ENCODE measurements around the gene BIN1. TPM values are rescaled to one million over a fixed set of nuclear protein-coding genes. Genes with fewer than 3 reads are reported as not detected.

BIN1 gene
- polyA plus RNA-seq, 3 donors, result 127 to 129 (median 128) TPM

DNA sequence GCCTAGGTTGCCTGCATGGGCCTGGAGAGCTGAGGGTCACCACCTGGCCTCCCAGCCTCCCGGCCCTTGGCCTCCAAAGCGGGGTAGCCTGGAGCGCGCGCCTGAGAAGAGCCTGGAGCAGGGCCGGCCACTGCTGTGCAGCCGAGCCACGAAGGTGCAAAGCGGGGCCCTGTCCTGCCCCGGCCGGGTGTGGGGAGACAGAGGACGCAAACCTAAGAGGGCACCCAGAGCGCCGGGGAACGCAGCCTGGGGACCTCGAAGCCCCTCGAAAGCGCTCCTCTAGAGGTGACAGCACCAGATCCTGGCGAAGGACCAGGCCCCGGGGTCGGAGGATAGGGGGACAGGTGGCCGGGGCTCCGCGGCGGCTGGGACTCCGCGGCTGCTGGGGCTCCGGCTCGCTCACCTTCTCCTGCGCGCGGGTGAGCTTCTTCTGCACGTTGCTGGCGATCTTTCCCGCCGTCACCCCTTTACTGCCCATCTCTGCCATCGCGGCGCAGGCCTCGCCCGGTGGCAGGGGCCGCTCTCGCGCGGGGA lies 430 bp downstream of the BIN1 start:
- DNase-seq, result no peak

DNA sequence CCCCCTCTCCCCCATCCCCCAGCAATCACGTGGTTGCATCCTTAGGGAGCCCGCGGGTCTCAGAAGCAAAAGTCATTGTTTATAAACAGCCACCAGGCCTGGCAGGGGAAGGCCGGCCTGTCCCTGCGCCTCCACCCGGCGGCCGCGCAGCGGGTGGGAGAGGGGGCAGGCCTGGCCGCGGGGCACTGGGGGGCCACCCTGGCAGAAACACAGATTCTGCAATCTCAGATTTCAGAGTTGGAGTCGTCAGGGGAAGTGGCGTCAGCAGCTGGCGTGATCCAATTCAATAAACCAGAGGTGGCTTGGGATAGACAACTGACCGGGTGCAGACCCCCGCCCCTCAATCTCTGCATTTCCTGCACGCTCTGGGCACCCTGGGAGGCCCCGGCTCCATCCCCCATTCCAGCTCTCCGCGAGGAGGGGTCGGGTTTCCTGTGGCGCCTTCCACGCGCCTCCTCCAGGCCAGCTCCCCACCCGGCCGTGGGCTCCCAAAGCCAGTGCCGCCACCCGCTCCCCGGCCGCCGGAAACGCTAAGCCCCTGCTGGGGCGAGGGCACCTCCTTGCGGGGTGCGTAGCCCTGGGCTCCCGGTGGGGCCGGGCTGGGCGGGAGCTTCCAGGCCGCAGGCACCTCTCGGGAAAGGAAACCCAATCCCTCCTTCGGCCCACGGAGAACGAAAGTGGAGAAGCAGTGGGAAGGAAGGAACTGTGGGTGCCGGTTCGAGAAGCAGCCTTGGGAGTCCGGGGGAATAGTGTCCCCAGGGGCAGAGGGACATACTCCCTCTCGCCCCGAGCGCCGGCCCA lies 1.1 kb downstream of the BIN1 start:
- peak; percentile 72 for DNase-seq

DNA sequence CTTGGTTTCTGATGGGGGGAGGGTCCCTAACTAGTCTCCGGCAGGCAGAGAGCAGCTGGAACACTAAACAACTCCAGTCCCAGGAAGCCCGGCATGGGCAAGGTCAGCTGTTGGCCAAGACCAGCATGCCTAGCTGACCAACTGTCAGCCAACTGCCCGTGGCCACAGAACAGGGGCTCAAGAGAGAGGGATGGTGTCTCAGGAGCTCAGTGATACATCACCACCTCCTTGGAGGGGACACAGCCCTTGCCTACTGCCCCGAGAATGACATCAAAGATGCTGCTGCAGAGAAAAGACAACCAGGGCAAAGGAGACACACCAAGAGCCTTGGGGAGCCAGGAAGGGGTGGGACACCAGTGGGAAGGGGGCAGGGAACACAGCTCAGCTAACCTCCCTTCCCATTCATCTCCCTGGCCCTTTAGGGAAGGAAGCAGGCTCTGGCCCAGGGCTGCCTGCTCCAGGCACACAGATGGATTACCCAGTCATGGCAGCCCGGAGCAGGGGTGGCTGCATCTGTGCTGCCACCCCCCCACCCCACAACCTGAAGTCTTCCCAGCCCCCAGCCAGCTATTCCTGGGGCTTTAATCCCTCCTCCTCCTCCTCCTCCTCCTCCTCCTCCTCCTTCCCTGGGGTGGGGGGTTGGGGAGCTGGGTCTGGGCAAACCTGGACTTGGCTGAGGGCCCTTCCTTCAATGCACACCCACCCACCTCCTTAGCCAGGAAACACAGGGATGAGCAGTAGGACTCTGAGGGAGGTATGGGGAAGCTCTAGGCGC lies 1.9 kb downstream of the BIN1 start:
- DNase-seq, result no peak

DNA sequence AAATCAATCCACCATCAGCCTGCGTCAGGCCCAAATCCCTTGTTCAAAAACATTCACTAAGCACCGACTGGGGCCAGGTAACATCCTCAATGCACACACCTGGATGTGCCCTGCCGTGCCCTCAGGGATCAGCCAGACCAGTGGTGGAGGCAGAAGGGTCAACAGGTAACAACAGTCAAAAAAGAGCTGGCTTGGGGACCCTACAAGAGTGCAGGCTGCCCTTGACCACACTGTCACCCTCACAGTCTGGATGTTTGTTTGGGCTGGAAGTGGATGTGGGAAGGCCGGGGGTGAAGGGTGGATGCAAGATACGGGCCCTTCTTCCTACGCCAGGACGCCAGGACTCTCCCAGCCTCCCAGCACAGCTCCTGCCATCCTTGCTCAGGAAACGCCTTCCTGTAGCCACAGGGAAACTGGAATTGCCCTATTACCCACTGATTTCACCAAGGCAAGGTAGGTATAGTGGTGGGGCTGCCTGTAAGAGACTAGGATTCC lies 2.7 kb downstream of the BIN1 start:
- no peak for DNase-seq

DNA sequence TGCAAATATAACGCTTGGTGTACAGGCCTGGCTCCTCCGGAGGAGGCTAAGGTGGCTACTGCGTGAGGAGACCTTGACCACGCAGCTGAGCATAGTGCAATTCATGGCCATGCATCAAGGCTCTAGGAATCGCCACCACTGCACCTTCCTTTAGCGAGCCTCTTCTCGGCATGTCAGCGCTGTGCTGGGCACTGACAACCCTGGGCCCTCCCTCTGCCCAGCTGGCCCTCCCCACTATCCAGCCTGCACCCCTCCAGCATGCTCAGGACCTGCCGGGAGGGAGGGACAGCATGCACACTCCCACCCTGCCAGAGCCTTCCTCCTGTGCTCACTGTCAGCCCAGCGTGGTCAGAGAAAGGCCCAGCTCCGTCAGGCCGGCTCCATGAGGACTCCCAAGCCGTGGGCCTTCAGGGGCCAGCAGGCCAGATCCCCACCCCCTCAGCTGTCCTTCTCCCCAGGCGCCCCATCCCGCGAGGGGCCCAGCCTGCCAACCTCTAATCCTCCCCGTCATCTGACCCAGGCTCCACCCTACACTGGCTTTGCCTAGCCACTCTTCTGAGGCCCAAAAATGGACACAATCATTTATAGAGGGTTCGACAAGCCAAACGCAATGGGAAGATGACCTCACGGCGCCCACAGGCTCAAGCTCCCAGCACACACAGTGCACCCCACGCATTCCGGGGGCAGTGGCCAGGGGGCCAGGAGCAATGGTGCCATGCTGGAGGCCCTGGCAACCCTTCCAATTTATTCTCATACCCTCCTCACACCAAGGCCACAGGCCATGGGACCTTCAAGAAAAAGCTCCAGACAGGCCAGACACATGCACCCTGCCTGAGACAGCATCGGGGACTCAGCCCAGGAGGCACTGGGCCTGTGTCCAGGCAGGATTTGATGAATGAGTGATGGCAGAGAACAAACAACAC lies 3.5 kb downstream of the BIN1 start:
- no peak for DNase-seq

DNA sequence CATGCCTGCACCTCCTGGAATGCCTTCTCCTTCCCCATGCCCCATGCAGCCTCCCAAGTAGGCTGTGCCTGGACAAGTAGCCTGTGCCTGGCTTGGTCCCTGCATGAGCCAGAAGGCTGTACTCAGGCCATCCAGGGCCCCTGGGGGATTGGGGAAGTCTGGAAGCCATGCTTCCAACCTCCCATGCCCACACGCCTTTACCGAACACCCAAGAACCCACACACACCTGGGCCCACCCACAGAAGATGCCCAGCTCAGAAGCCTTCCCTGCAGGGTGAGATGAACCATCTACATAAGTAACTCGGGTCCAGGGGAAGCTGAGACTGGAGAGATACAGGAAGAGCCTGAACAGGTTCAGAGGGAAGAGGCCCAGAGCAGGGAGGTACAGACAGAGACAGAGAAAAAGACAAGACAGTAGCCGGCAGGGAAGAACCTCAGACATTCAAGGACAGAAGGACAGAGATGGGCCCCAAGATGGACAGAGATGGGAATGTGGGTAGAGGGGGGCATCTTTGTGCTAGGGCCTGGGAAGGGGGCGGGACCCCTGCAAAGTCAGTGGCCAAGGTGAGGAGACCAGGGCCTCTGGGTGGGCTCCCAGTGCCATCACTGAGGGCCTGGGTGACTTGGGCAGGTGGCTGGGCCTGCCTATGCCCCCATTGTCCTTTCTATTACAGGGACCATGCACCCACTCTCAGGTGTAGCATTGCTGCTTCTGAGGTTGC lies 4.3 kb downstream of the BIN1 start:
- no peak for DNase-seq

DNA sequence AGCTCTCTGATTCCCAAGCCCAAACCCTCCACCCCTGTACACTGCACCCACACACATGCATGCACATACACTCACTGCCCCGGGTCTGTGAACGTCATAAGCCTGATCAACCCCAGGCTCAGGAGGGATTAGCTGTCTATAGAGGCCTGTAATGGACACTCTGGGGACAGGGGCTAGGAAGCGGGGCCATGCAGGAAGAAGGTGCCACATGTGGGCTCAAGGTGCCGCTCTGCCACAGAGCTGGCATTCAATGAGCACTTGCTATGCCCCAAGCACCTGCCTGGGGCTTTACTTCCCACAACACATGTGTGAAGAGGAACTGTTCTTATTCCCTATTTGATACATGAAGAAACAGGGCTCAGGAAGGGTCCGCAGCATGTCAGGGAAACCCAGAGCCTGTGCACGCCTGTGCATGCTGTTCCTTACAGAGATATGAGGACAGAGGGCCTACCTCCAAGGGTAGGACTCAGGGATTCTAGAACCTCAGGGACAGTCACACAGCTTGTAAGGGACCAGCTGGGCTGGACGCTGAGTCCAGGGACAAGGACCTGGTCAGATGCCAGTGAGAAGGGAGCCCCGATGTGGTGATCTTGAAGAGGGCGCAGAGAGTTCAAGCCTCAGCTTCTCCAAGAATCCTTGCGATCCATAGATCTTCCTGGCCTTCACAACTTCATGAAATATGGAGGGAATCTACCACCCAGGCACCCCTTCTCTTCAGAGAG lies 5.0 kb downstream of the BIN1 start:
- no peak for DNase-seq

DNA sequence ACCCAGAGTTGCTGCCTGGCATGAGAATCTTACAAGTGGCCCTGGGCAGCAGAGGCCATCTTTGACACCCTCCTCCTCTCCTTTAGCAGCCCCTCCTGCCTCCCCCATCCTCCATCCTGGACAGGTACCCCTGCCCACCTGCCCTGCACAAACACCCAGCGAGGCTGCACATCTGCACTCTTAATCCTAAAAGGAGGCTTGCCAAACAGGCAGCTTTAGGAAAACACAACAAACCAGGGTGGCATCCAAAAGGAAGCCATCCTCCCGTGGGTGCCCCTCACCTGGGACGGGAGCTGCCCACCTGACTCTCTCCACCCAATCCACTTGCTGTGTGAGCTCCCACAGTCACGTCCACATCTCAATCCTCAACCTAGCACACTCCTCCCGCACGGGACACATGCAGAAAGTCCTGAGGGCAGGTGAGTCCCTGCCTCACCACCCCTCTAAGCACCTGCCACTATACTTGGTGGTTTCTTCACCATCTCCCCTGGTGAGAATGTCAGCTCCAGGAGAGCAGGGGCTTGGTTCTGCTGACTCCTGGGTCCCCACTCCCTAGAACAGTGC lies 5.8 kb downstream of the BIN1 start:
- DNase-seq, result no peak

DNA sequence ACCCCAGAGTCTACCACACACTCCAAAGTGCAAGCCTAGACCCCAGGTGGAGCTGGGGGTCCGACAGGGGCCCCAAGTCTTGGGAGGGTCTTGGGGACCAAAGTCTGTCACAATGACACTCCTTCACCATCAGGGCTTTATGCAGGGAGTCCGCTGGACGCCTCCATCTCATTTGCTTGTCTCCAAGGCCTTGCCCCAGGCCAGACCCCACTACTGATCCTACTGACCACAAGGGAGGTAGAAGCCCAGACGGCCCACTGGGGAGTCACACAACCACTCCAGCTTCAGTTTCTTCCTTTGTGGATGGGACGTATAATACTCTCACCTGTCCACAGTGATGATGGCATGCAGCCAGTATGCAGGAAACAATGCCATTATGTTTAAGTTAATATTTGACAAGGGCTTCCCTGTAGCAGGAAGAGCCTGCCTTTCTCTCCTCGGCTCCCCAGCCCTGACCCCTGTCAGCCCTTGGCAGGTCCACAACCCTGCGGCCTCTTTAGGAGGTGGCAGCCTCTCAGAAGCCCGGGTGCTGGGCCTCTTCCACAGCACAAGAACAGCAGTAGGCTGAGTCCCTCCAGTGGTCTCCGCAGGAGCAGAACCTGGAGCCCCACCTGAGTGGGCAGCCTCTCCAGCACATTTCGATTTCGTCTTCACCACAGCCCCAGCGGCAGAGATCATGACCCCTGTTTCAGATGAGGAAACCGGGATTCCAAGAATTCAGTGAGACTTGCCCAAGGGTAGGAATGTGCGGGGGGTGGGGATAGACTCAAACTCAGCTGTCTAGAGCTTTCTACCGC lies 6.5 kb downstream of the BIN1 start:
- DNase-seq, result no peak

DNA sequence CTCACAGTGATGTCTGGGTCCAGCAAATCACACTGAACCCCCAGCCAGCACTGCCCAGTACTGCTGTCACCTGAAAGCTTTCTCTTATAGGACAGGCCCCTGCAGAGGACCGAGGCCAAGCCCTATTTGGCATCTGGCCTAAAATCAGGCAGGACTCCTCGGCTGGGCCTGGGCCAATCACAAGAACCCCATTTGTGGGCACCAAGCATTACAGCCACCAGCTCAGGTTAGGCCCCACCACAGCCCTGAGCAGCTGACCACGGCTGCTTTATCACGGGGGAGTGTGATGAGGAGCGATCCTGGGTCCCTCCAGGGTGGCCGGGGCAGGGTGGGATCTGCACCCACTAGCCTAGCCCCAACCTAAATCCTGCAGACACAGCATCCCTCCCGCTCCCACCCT lies 8.2 kb downstream of the BIN1 start:
- DNase-seq, result no peak

DNA sequence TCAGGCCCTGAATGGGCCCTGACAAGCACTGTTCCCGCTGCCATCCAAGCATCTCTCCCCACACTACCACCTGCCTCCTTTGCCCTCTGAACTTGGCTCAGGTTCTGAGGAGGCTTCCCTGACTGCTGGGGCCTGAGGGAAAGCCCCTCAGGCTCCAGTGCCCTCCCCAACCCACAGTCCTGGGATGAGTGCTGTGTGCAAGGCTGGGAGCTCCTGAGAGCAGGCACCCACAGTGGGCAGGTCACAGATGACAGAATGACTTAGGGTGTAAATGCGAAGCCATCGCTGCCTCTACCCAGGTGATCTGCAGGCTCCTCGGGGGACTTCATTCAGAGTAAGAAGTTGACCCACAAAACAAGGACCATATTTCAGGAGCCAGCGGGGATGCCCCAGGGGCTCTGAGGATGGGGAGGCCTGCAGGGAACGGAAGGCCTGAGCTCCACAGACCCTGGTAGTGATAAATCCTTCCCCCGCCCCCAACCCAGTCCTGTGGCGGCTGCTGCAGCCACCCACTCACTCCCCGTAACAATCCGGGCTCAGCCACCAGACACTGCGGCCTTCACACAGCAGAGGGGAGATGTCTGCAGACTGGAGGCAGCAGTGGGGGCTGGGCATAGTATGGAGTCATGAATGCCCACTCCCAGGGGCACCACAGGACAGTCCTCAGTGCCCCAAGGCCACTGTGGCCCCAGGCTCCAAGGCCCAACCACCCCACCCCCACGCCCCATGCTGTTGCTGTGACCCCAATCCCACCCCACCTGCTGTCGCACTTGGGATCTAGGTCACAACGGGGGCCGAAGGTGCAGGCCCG lies 8.9 kb downstream of the BIN1 start:
- DNase-seq, result no peak

DNA sequence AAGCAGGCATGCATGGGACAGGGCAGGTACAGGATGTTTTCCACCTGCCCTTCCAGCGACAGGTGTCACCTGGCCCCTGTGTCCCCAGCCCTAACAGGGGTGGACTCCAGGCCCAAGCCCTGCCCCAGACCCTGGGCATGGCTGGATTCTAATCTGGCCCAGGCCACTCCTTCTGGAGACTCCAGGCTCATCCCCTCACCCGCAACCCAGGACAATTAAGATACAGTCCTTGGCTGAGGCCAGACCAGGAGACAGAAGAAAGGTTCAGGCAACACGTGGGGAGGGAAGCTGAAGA lies 9.5 kb downstream of the BIN1 start:
- no peak for DNase-seq

DNA sequence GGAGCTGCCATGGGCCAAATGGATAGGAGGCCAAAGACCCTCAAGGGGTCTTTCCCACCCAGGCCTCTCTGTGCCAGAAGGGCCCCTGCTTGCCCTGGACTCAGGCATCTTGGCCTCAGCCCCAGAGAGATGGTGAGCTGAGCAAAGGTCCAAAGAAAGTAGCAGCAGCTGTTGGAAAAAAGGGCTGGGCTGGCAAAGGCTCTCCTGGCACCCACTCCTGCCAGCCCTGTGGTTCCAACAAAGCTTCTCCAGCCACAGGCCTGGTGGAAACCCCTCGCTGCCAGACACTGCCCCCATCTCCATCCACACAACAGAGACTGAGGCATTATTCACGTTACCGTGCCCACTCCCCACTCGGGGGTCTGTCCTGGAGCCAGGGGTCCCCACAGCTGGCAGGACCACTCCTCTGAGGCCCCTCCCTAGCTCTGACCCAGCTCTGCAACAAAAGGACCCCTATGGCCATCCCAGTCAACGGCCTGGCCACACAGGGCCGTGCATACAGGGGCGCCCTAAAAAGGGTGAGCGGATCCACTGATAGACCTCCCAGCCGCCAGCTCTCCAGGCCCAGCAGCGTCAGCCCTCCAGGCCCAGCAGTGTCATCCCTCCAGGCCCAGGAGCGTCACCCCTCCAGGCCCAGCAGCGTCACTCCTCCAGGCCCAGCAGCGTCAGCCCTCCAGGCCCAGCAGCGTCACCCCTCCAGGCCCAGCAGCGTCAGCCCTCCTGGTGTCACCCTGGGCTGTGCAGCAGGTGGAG lies 10.1 kb downstream of the BIN1 start:
- DNase-seq, result no peak

DNA sequence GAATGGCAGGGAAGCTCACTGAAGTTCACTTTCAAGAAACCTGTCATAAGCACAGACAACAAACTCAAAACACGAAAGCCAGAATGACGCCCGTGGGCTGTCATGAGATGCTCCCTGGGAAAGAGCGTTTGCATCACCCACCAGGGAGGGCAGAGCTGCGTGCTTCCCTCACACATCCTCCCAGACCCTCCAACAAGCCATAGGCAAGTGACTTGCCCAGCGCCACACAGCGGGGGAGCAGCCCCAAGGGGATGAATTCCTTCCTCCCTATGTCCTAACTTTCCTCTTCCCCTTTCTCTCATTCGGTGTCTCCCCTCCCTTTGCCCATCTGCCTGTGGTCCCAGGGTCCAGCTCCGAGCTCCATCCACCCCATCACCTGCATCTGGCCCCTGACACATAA lies 10.7 kb downstream of the BIN1 start:
- DNase-seq, result no peak

DNA sequence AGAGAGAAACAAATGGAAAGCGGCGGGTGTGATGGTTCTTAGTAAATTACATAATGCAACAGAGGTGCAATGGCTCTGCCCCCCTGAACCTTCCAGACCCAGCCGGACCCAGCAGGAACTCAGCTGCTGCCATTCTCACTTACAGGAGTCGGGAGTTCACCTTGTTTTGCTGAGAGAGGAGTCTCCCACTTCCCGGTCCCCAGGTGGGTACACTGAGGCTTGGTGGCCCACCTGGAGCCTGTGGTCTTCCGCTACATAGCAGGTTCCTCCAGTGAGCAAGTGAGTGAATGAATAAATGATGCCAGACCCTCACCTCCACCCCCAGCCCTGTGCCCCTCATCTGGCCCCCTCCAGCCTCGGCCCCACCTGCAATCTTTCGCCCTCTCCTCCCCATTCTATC lies 11.2 kb downstream of the BIN1 start:
- no peak for DNase-seq

DNA sequence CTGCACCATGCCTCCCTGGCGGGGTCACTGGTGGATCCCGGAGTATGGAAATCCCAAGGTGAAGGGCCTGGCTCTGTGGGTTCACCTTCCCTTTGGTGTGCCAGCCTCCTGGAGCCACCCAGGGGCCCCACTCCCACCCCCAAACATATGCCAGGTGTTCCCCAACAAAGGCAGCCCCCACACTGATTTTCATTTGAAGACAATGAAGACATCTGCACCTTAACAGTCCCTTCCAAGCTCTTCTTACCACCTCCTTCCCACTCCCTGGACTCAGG lies 11.7 kb downstream of the BIN1 start:
- DNase-seq, result no peak

DNA sequence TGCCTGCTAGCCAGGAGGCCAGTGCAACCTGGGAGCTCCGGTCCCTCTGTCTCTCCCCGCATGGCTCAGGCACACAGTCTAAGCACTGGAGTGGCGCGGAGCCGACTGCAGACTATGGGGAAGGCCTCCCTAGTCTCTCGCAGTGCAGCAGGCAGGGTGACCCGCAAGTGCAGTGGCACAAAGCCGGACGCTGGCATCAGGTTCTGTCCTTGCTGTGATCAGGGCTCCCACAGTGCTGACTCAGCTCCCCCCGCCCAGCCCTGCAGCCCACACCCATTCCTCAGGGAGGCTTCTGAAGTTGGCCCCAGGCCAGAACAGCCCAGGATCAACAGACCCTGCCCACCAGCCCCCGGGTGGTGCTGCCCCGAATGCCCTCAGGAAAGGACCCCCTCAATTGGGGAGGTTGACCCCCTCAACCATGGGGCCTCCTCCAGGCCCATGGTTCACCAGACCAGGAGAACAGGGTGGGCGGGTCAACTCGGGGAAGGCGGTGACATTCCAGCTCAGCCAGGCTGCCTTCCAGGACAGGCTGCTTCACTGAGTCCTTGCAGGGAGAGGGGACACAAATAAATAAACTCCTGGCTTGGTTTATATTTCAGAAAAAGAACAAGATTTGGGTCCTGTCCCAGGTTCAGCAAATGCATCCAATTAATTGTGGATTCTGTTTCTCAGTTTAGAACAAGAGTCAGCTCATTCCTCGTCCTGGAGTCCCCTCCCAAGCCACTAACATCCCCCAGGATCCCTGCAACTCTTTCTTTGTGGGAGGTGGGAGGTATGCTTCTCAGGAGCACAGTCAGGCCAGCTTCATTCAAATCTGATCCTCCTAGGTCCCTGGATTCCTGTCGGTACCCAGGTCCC lies 12.2 kb downstream of the BIN1 start:
- peak; percentile 78 for DNase-seq

Data from renal pelvis (tissue), 4 donors.